GM12878 (cell line): Measurements from ENCODE around the gene ARSA. TPM values are rescaled to one million over a fixed set of nuclear protein-coding genes. Genes with fewer than 3 reads are reported as not detected.

Experiments
- BMI1 ChIP-seq: fragments of 450-650 bp; IDR thresholded peaks from 2 replicates; pipeline ENCODE4 v1.6.1; 2016; ENCODE audit warnings: mild to moderate bottlenecking, moderate library complexity, borderline replicate concordance
- CBX5 ChIP-seq: sonication (generic); IDR thresholded peaks from 2 replicates; pipeline ENCODE4 v1.6.1; 2016; ENCODE audit warnings: low read depth, moderate library complexity, mild to moderate bottlenecking, inconsistent platforms
- CEBPB ChIP-seq, 2 experiments: fragments of 150-350 bp in 1 of 2; IDR thresholded peaks; 2 replicates each; pipeline ENCODE4 v1.6.1; 2012 to 2014; ENCODE audit warnings: low read depth in 2 of 2, low read length in 2 of 2, borderline replicate concordance in 1 of 2, inconsistent platforms in 1 of 2
- EGR1 ChIP-seq, 2 experiments: IDR thresholded peaks; 1 replicate in 1 of 2; 2 replicates in 1 of 2; pipeline ENCODE4 v1.6.1; 2011 to 2012; ENCODE audit warnings: low read depth in 2 of 2, low read length in 2 of 2, borderline replicate concordance in 1 of 2, mild to moderate bottlenecking in 1 of 2, moderate library complexity in 1 of 2
- NFYB ChIP-seq: IDR thresholded peaks from 2 replicates; pipeline ENCODE4 v1.6.1; 2011; ENCODE audit warnings: low read depth, mild to moderate bottlenecking, low read length, improper control_type of control experiment, moderate library complexity; ENCODE audit not compliant: insufficient read depth
- NR2C2 ChIP-seq: IDR thresholded peaks from 2 replicates; pipeline ENCODE4 v1.6.1; 2011; ENCODE audit warnings: borderline replicate concordance, low read depth; ENCODE audit not compliant: control insufficient read depth, insufficient read length
- POU2F2 ChIP-seq: IDR thresholded peaks from 3 replicates; pipeline ENCODE4 v1.6.1; 2011; ENCODE audit warnings: low read depth, mild to moderate bottlenecking, low read length, borderline replicate concordance
- STAT1 ChIP-seq: fragments of 450-650 bp; conservative IDR thresholded peaks from 2 replicates; pipeline ENCODE4 v1.6.1; 2014; ENCODE audit warnings: antibody characterized with exemption, mild to moderate bottlenecking
- TARDBP ChIP-seq: IDR thresholded peaks from 2 replicates; pipeline ENCODE4 v1.6.1; 2016; ENCODE audit warnings: borderline replicate concordance
- polyA plus RNA-seq, 11 experiments: library from polyadenylated mRNA; depleted of rRNA in 4 of 11; unstranded in 6 of 11; stranded (reverse) in 5 of 11; fragments of >200 nt; fragmentation: Nextera tagmentation in 4 of 11; fragmentation: Illumina TruSeq in 1 of 11; extraction: Ambion mirVana in 4 of 11; extraction: Trizol in 1 of 11; gene quantifications; 1 replicate in 1 of 11; 2 replicates in 10 of 11; pipeline versions ENCODE4 v1.2.1 to v1.2.3, GENCODE V29; 2011 to 2016; ENCODE audit warnings: inconsistent platforms in 2 of 11, missing spikeins in 2 of 11, low read depth in 1 of 11
- total RNA-seq, 4 experiments: library from RNA; depleted of rRNA in 3 of 4; stranded (reverse); fragments of >200 nt in 3 of 4; fragmentation: Illumina TruSeq in 1 of 4; extraction: Trizol in 1 of 4; gene quantifications; 2 replicates each; pipeline versions ENCODE4 v1.2.1 to v1.2.3, GENCODE V29; 2013 to 2021
- TF ChIP-seq, protein P1 (sequence below): fragments of 450-650 bp; formaldehyde crosslinking; IDR thresholded peaks from 2 replicates; pipeline ENCODE4 v1.4.0; 2022; ENCODE audit warnings: mild to moderate bottlenecking, moderate library complexity
- TF ChIP-seq, protein P2 (sequence below): fragments of 450-650 bp; IDR thresholded peaks from 2 replicates; pipeline ENCODE4 v1.6.1; 2017; ENCODE audit warnings: mild to moderate bottlenecking, moderate library complexity
- TF ChIP-seq, protein P3 (sequence below): IDR thresholded peaks from 2 replicates; pipeline ENCODE4 v1.6.1; 2011; ENCODE audit warnings: mild to moderate bottlenecking, low read depth, low read length, moderate library complexity; ENCODE audit not compliant: insufficient replicate concordance
- TF ChIP-seq, protein P4 (sequence below): fragments of 450-650 bp; IDR thresholded peaks from 2 replicates; pipeline ENCODE4 v1.6.1; 2016; ENCODE audit warnings: mild to moderate bottlenecking, moderate library complexity, borderline replicate concordance

Gene ARSA
- total and polyA plus RNA-seq, 10 of the 15 experiments (the other 5 are each of a cell fraction or from before 2014, with no cell fraction given) = 0.39 to 26.3 (median 9.8) TPM

DNA sequence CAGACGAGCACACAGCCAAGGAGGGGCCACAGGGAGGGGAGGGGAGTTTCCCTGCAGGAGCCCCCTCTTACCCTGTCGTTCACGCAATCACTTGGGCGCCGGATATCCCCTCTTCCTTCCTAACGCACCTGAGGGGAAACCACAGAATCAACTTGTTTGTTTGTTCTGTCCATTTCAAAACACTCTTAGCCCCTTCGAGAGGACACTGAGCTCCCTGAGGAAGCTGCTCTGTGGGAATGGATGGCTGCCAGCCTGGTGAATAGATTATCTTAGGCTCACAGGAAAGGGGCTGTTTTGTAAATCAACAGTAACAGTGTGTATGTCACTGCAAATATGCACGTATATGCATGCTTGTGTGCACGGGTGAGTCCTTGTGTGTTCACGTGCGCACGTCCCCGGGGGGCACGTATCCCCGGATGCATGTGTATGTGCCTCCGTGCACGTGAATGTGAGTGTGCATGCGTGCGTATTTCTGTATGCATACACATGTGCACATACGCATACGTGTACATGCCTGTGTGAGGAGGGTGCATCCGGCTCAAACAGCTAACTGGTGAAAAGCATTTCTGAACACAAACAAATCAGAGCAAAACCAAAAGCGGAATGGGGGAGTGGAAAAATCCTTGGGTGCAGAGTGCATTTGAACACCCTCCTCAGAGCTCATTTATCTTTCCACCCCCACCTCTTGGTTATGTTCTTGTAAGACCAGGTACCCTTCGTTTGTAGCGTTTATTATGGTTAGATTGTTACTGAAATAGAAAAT, 7.2 kb downstream of the ARSA start (continued):
- TF ChIP-seq, protein P1, sequence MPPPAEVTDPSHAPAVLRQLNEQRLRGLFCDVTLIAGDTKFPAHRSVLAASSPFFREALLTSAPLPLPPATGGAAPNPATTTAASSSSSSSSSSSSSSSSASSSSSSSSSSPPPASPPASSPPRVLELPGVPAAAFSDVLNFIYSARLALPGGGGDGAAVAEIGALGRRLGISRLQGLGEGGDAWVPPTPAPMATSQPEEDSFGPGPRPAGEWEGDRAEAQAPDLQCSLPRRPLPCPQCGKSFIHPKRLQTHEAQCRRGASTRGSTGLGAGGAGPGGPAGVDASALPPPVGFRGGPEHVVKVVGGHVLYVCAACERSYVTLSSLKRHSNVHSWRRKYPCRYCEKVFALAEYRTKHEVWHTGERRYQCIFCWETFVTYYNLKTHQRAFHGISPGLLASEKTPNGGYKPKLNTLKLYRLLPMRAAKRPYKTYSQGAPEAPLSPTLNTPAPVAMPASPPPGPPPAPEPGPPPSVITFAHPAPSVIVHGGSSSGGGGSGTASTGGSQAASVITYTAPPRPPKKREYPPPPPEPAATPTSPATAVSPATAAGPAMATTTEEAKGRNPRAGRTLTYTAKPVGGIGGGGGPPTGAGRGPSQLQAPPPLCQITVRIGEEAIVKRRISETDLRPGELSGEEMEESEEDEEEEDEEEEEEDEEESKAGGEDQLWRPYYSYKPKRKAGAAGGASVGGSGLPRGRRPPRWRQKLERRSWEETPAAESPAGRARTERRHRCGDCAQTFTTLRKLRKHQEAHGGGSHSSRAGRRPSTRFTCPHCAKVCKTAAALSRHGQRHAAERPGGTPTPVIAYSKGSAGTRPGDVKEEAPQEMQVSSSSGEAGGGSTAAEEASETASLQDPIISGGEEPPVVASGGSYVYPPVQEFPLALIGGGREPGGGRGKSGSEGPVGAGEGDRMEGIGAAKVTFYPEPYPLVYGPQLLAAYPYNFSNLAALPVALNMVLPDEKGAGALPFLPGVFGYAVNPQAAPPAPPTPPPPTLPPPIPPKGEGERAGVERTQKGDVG (CRISPR knock-in tag) = no peak
- peak; percentile 28; the same call in 1 of the 2 replicates for TF ChIP-seq NFYB
- TF ChIP-seq CEBPB (IDR thresholded peaks at IDR 0.05; ENCODE audit: borderline replicate concordance in 1 of 2, low read depth in 2 of 2, low read length in 2 of 2) = no peak
- TF ChIP-seq, protein P2, sequence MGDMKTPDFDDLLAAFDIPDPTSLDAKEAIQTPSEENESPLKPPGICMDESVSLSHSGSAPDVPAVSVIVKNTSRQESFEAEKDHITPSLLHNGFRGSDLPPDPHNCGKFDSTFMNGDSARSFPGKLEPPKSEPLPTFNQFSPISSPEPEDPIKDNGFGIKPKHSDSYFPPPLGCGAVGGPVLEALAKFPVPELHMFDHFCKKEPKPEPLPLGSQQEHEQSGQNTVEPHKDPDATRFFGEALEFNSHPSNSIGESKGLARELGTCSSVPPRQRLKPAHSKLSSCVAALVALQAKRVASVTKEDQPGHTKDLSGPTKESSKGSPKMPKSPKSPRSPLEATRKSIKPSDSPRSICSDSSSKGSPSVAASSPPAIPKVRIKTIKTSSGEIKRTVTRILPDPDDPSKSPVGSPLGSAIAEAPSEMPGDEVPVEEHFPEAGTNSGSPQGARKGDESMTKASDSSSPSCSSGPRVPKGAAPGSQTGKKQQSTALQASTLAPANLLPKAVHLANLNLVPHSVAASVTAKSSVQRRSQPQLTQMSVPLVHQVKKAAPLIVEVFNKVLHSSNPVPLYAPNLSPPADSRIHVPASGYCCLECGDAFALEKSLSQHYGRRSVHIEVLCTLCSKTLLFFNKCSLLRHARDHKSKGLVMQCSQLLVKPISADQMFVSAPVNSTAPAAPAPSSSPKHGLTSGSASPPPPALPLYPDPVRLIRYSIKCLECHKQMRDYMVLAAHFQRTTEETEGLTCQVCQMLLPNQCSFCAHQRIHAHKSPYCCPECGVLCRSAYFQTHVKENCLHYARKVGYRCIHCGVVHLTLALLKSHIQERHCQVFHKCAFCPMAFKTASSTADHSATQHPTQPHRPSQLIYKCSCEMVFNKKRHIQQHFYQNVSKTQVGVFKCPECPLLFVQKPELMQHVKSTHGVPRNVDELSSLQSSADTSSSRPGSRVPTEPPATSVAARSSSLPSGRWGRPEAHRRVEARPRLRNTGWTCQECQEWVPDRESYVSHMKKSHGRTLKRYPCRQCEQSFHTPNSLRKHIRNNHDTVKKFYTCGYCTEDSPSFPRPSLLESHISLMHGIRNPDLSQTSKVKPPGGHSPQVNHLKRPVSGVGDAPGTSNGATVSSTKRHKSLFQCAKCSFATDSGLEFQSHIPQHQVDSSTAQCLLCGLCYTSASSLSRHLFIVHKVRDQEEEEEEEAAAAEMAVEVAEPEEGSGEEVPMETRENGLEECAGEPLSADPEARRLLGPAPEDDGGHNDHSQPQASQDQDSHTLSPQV = no peak
- no peak for TF ChIP-seq CBX5
- TF ChIP-seq NR2C2 = no peak
- TF ChIP-seq POU2F2 = peak; percentile 80; the same call in 1 of the 3 replicates
- TF ChIP-seq TARDBP = no peak
- TF ChIP-seq, protein P3, sequence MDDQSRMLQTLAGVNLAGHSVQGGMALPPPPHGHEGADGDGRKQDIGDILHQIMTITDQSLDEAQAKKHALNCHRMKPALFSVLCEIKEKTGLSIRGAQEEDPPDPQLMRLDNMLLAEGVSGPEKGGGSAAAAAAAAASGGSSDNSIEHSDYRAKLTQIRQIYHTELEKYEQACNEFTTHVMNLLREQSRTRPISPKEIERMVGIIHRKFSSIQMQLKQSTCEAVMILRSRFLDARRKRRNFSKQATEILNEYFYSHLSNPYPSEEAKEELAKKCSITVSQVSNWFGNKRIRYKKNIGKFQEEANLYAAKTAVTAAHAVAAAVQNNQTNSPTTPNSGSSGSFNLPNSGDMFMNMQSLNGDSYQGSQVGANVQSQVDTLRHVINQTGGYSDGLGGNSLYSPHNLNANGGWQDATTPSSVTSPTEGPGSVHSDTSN = no peak
- TF ChIP-seq BMI1 = no peak
- TF ChIP-seq STAT1 = no peak
- TF ChIP-seq, protein P4, sequence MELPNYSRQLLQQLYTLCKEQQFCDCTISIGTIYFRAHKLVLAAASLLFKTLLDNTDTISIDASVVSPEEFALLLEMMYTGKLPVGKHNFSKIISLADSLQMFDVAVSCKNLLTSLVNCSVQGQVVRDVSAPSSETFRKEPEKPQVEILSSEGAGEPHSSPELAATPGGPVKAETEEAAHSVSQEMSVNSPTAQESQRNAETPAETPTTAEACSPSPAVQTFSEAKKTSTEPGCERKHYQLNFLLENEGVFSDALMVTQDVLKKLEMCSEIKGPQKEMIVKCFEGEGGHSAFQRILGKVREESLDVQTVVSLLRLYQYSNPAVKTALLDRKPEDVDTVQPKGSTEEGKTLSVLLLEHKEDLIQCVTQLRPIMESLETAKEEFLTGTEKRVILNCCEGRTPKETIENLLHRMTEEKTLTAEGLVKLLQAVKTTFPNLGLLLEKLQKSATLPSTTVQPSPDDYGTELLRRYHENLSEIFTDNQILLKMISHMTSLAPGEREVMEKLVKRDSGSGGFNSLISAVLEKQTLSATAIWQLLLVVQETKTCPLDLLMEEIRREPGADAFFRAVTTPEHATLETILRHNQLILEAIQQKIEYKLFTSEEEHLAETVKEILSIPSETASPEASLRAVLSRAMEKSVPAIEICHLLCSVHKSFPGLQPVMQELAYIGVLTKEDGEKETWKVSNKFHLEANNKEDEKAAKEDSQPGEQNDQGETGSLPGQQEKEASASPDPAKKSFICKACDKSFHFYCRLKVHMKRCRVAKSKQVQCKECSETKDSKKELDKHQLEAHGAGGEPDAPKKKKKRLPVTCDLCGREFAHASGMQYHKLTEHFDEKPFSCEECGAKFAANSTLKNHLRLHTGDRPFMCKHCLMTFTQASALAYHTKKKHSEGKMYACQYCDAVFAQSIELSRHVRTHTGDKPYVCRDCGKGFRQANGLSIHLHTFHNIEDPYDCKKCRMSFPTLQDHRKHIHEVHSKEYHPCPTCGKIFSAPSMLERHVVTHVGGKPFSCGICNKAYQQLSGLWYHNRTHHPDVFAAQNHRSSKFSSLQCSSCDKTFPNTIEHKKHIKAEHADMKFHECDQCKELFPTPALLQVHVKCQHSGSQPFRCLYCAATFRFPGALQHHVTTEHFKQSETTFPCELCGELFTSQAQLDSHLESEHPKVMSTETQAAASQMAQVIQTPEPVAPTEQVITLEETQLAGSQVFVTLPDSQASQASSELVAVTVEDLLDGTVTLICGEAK = no peak
- TF ChIP-seq EGR1 (IDR thresholded peaks at IDR 0.05; ENCODE audit: borderline replicate concordance in 1 of 2, low read depth in 2 of 2, low read length in 2 of 2) = peak in 1 of 2 experiments; percentile 34; a peak in 1 of 3 replicates
